Activated T-cell treated with anti-CD3 and anti-CD28 coated beads, Interleukin-2, amount 50 U/mL, for 4 hours (primary cell): Measurements from ENCODE around the gene PRDM7. TPM values are rescaled to one million over a fixed set of nuclear protein-coding genes. Genes with fewer than 3 reads are reported as not detected.

Source experiments
- ATAC-seq, 2 donors: fragments of 200-7000 bp; cut with Tn5 transposase; one replicate each; pipeline ENCODE4 v1.10.0; 2021
- DNase-seq: peaks from one replicate; pipeline ENCODE4 v3.0.0-alpha.2; 2020
- H3K27me3 Mint-ChIP-seq: one replicate; pipeline ENCODE4 v1.8.0; 2021; ENCODE audit warnings: low read depth, mixed read lengths
- H3K36me3 Mint-ChIP-seq: one replicate; pipeline ENCODE4 v1.8.0; 2022; ENCODE audit warnings: mixed read lengths; ENCODE audit not compliant: insufficient read depth
- H3K4me1 Mint-ChIP-seq: one replicate; pipeline ENCODE4 v1.8.0; 2021; ENCODE audit warnings: low read depth, mixed read lengths
- H3K4me3 Mint-ChIP-seq: one replicate; pipeline ENCODE4 v1.8.0; 2021; ENCODE audit warnings: mild to moderate bottlenecking, moderate library complexity, mixed read lengths
- H3K9me3 Mint-ChIP-seq: one replicate; pipeline ENCODE4 v1.8.0; 2021; ENCODE audit warnings: mixed read lengths
- total RNA-seq, 3 donors: library from RNA; stranded (reverse); gene quantifications; one replicate each; pipeline ENCODE4 v1.2.1, GENCODE V29; 2021

Gene PRDM7
- total RNA-seq, 3 donors from 2014 or later: not detected

- Mint-ChIP-seq H3K27me3 (no peaks in the 10 kb centered on the region), H3K9me3 (no peaks in the 10 kb centered on the region), H3K4me1 (no peaks in the 10 kb centered on the region), H3K36me3 (peaks cover 25% of the 10 kb centered on the region), H3K4me3 (no peak overlapping the region)
- DNase-seq (no peak), ATAC-seq (no peak)
These were observed 42.6 kb downstream of the PRDM7 start for GRCh38 chr16:90034504-90034903.

- H3K4me1 Mint-ChIP-seq: no peaks in the 10 kb centered on the region
- ATAC-seq (no peak), DNase-seq (no peak)
- H3K27me3 Mint-ChIP-seq: no peaks in the 10 kb centered on the region
- H3K4me3 Mint-ChIP-seq: no peak overlapping the region
- H3K36me3 Mint-ChIP-seq: peaks cover 25% of the 10 kb centered on the region
- no peaks in the 10 kb centered on the region for H3K9me3 Mint-ChIP-seq
These were observed 43.7 kb downstream of the PRDM7 start for GRCh38 chr16:90033387-90033786.

GRCh38 chr16:90032674-90033331 lies 44.3 kb downstream of the PRDM7 start:
- no peaks in the 10 kb centered on the region for H3K4me1 Mint-ChIP-seq
- H3K4me3 Mint-ChIP-seq: no peak overlapping the region
- no peaks in the 10 kb centered on the region for H3K9me3 Mint-ChIP-seq
- ATAC-seq (no peak), DNase-seq (no peak)
- no peaks in the 10 kb centered on the region for H3K27me3 Mint-ChIP-seq
- H3K36me3 Mint-ChIP-seq: peaks cover 25% of the 10 kb centered on the region

GRCh38 chr16:90031931-90032673 lies 45.0 kb downstream of the PRDM7 start:
- no peak for ATAC-seq
- H3K4me1 Mint-ChIP-seq: no peaks in the 10 kb centered on the region
- H3K27me3 Mint-ChIP-seq: no peaks in the 10 kb centered on the region
- H3K36me3 Mint-ChIP-seq: peaks cover 25% of the 10 kb centered on the region
- peak overlapping the region; percentile 37 for H3K4me3 Mint-ChIP-seq
- H3K9me3 Mint-ChIP-seq: no peaks in the 10 kb centered on the region
- DNase-seq: no peak

- Mint-ChIP-seq H3K4me1 (peaks cover 1% of the 10 kb centered on the region), H3K9me3 (no peaks in the 10 kb centered on the region), H3K36me3 (peaks cover 18% of the 10 kb centered on the region), H3K27me3 (no peaks in the 10 kb centered on the region), H3K4me3 (peak overlapping the region; percentile 37)
- no peak for ATAC-seq
- DNase-seq: no peak
These were observed 45.8 kb downstream of the PRDM7 start for GRCh38 chr16:90031186-90031930.

- DNase-seq (no peak), ATAC-seq (no peak)
- H3K9me3 Mint-ChIP-seq: no peaks in the 10 kb centered on the region
- H3K36me3 Mint-ChIP-seq: peaks cover 18% of the 10 kb centered on the region
- H3K27me3 Mint-ChIP-seq: no peaks in the 10 kb centered on the region
- peaks cover 8% of the 10 kb centered on the region for H3K4me1 Mint-ChIP-seq
- no peak overlapping the region for H3K4me3 Mint-ChIP-seq
These were observed 48.1 kb downstream of the PRDM7 start for GRCh38 chr16:90028985-90029384.

GRCh38 chr16:90027611-90028010 lies 49.5 kb downstream of the PRDM7 start:
- ATAC-seq: no peak
- H3K4me1 Mint-ChIP-seq: peaks cover 8% of the 10 kb centered on the region

GRCh38 chr16:90026135-90026534 lies 51.0 kb downstream of the PRDM7 start:
- Mint-ChIP-seq H3K9me3 (peaks cover 2% of the 10 kb centered on the region), H3K27me3 (no peaks in the 10 kb centered on the region), H3K4me3 (no peak overlapping the region), H3K36me3 (peaks cover 2% of the 10 kb centered on the region), H3K4me1 (peaks cover 15% of the 10 kb centered on the region)
- ATAC-seq: no peak
- DNase-seq: no peak

More at GRCh38 chr16:90027611-90028010, 49.5 kb downstream of the PRDM7 start:
- Mint-ChIP-seq H3K27me3 (no peaks in the 10 kb centered on the region), H3K36me3 (peaks cover 13% of the 10 kb centered on the region), H3K4me3 (no peak overlapping the region), H3K9me3 (no peaks in the 10 kb centered on the region)
- no peak for DNase-seq

GRCh38 chr16:90023078-90023447 lies 54.1 kb downstream of the PRDM7 start:
- Mint-ChIP-seq H3K4me3 (peak overlapping the region; percentile 71), H3K36me3 (no peaks in the 10 kb centered on the region), H3K9me3 (peaks cover 2% of the 10 kb centered on the region), H3K27me3 (peaks cover 7% of the 10 kb centered on the region), H3K4me1 (peaks cover 22% of the 10 kb centered on the region)
- no peak for ATAC-seq
- no peak for DNase-seq

GRCh38 chr16:90022209-90023077 lies 54.7 kb downstream of the PRDM7 start:
- Mint-ChIP-seq H3K9me3 (peaks cover 2% of the 10 kb centered on the region), H3K4me1 (peaks cover 22% of the 10 kb centered on the region), H3K4me3 (peak overlapping the region; percentile 71), H3K36me3 (no peaks in the 10 kb centered on the region), H3K27me3 (peaks cover 7% of the 10 kb centered on the region)
- ATAC-seq (peak; percentile 72 to 74), DNase-seq (peak; percentile 71)

GRCh38 chr16:90020838-90021382 lies 56.2 kb downstream of the PRDM7 start:
- DNase-seq: no peak
- ATAC-seq: no peak
- Mint-ChIP-seq H3K4me1 (peaks cover 16% of the 10 kb centered on the region), H3K27me3 (peaks cover 7% of the 10 kb centered on the region), H3K9me3 (peaks cover 2% of the 10 kb centered on the region), H3K36me3 (no peaks in the 10 kb centered on the region), H3K4me3 (no peak overlapping the region)

- no peaks in the 10 kb centered on the region for H3K36me3 Mint-ChIP-seq
- ATAC-seq: no peak
- peaks cover 7% of the 10 kb centered on the region for H3K27me3 Mint-ChIP-seq
- peak overlapping the region; percentile 67 for H3K4me3 Mint-ChIP-seq
- peaks cover 2% of the 10 kb centered on the region for H3K9me3 Mint-ChIP-seq
- peaks cover 16% of the 10 kb centered on the region for H3K4me1 Mint-ChIP-seq
- DNase-seq: no peak
These were observed 56.8 kb downstream of the PRDM7 start for GRCh38 chr16:90020260-90020837.

- H3K4me1 Mint-ChIP-seq: peaks cover 16% of the 10 kb centered on the region
- peaks cover 2% of the 10 kb centered on the region for H3K9me3 Mint-ChIP-seq
- no peaks in the 10 kb centered on the region for H3K36me3 Mint-ChIP-seq
- ATAC-seq (peak; percentile 60 to 61), DNase-seq (peak; percentile 44)
- H3K27me3 Mint-ChIP-seq: peaks cover 7% of the 10 kb centered on the region
- peak overlapping the region; percentile 67 for H3K4me3 Mint-ChIP-seq
These were observed 57.4 kb downstream of the PRDM7 start for GRCh38 chr16:90019543-90020259.
